Peyer's patch (tissue), 4 donors: ENCODE results near the gene NUPR2. TPM values are rescaled to one million over a fixed set of nuclear protein-coding genes. Genes with fewer than 3 reads are reported as not detected.
"Not testable (repeated sequence)": the region's sequence is repeated elsewhere in the genome, so short reads cannot be mapped to it uniquely, and the experiment has no call there.

Source experiments
- DNase-seq, 3 donors: peaks; one replicate each; pipeline ENCODE4 v3.0.0-alpha.2; 2017 to 2019
- H3K27ac ChIP-seq, 4 donors: fragments of 200-600 bp; sonication (generic); one replicate each; pipeline ENCODE4 v1.5.1; 2016 to 2019
- H3K27me3 ChIP-seq, 2 donors: fragments of 200-600 bp; sonication (generic); one replicate each; pipeline ENCODE4 v1.5.1; 2019
- H3K36me3 ChIP-seq, 3 donors: fragments of 200-600 bp; sonication (generic); one replicate each; pipeline ENCODE4 v1.5.1; 2016 to 2019
- H3K4me1 ChIP-seq, 4 donors: fragments of 200-600 bp; sonication (generic); one replicate each; pipeline ENCODE4 v1.5.1; 2016 to 2019
- H3K4me3 ChIP-seq, 4 donors: fragments of 200-600 bp; sonication (generic); 1 replicate in 3 of 4; 2 replicates in 1 of 4; pipeline ENCODE4 v1.5.1; 2016 to 2019; ENCODE audit warnings: mild to moderate bottlenecking in 1 of 4
- H3K9me3 ChIP-seq, 4 donors: fragments of 200-600 bp; sonication (generic); one replicate each; pipeline ENCODE4 v1.5.1; 2016 to 2019; ENCODE audit warnings: mild to moderate bottlenecking in 1 of 4
- POLR2A ChIP-seq, 2 donors: fragments of 450-650 bp; IDR thresholded peaks; one replicate each; pipeline ENCODE4 v1.5.1; 2017; ENCODE audit warnings: antibody characterized with exemption in 2 of 2, mild to moderate bottlenecking in 2 of 2, moderate library complexity in 2 of 2
- total RNA-seq, 4 donors: library from RNA; depleted of rRNA; stranded (reverse); fragments of >200 nt; gene quantifications; one replicate each; pipeline ENCODE4 v1.1.0, GENCODE V29; 2016
- TF ChIP-seq, protein P1 (sequence below), 6 experiments: fragments of 450-650 bp in 4 of 6; fragments of 200-600 bp in 2 of 6; sonication (generic) in 1 of 6; IDR thresholded peaks; one replicate each; pipeline ENCODE4 v1.5.1; 2017 to 2019; ENCODE audit warnings: antibody characterized with exemption in 6 of 6, mild to moderate bottlenecking in 3 of 6, moderate library complexity in 1 of 6

NUPR2 gene
- total RNA-seq, 4 donors from 2014 or later = not detected

DNA sequence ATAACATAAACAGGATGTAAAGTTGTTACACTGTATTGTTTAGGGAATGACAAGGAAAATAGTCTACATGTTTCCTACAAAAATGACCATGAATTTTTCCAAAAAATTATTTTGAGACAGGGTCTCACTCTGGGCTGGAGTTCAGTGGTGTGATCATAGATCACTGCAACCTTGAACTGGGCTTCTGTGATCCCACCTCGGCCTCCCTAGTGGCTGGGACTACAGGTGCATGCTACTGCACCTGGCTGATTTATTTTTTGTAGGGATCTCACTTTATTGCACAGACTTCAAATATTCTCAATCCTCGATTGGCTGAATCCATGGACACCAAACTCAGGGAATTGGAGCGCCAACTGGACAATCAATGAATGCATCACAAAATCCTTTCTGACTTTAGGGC lies 16.6 kb downstream of the NUPR2 start:
- TF ChIP-seq, protein P1, sequence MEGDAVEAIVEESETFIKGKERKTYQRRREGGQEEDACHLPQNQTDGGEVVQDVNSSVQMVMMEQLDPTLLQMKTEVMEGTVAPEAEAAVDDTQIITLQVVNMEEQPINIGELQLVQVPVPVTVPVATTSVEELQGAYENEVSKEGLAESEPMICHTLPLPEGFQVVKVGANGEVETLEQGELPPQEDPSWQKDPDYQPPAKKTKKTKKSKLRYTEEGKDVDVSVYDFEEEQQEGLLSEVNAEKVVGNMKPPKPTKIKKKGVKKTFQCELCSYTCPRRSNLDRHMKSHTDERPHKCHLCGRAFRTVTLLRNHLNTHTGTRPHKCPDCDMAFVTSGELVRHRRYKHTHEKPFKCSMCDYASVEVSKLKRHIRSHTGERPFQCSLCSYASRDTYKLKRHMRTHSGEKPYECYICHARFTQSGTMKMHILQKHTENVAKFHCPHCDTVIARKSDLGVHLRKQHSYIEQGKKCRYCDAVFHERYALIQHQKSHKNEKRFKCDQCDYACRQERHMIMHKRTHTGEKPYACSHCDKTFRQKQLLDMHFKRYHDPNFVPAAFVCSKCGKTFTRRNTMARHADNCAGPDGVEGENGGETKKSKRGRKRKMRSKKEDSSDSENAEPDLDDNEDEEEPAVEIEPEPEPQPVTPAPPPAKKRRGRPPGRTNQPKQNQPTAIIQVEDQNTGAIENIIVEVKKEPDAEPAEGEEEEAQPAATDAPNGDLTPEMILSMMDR (IDR thresholded peaks at IDR 0.05) = no peak
- TF ChIP-seq POLR2A (IDR thresholded peaks at IDR 0.05) = no peak
- Histone ChIP-seq H3K4me1 (peaks cover 0 to 1% (median 0%) of the 10 kb centered on the region in 4 donors), H3K9me3 (no peaks in the 10 kb centered on the region), H3K27ac (no peak overlapping the region), H3K4me3 (no peak overlapping the region), H3K27me3 (no peaks in the 10 kb centered on the region), H3K36me3 (peaks cover 0 to 49% (median 0%) of the 10 kb centered on the region in 3 donors)
- DNase-seq = no peak

DNA sequence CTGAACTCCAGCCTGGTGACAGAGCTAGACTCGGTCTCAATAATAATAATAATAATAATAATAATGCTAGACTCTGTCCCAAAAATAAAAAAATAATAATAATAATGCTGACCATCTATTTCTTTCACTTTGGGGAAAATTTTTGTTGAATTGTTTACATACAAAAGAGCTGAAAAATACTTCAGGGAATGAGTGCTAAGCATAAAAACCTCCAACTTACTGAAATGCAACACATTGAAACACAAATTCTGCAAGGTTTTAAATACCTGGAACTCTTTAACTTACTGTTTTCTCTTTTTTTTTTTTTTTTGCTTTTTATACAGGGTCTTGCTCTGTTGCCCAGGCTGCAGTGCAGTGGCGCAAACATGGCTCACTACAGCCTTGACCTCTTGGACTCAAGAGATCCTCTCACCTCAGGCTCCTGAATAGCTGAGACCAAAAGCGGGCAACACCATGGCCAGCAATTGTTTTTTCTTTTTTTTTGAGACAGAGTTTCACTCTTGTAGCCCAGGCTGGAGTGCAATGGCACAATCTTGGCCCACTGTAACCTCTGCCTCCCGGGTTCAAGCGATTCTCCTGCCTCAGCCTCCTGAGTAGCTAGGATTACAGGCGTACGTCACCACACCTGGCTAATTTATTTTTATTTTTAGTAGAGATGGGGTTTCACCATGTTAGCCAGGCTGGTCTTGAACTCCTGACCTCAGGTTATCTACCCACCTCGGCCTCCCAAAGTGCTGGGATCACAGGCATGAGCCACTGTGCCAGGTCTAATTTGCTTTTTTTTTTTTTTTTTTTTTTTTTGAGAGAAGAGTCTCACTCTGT lies 17.8 kb downstream of the NUPR2 start:
- H3K4me3 ChIP-seq, DNase-seq, H3K9me3 ChIP-seq, H3K27me3 ChIP-seq, H3K27ac ChIP-seq, H3K4me1 ChIP-seq: not testable (repeated sequence)
- H3K36me3 ChIP-seq = peaks cover 0 to 39% (median 0%) of the 10 kb centered on the region in 3 donors

DNA sequence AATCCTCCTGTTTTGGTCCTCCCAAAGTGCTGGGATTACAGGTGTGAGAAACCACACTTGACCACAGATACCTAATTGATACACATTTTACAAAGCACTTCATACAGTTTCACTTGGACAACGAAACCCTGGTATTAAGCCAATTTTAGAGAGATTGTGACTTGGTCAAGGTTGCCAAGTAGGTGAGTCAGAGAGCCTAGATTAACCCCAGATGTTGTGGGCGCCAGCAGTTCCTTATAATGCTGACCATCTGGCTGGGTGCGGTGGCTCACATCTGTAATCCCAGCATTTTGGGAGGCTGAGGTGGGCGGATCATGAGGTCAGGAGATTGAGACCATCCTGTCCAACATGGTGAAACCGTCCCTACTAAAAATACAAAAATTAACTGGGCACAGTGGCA lies 18.5 kb downstream of the NUPR2 start:
- Histone ChIP-seq H3K4me3 (no peak overlapping the region), H3K27ac (no peak overlapping the region), H3K36me3 (peaks cover 0 to 32% (median 0%) of the 10 kb centered on the region in 3 donors), H3K27me3 (no peaks in the 10 kb centered on the region), H3K9me3 (no peaks in the 10 kb centered on the region), H3K4me1 (peaks cover 0 to 5% (median 0%) of the 10 kb centered on the region in 4 donors)
- DNase-seq = no peak
- TF ChIP-seq, protein P1 (IDR thresholded peaks at IDR 0.05) = no peak
- no peak for TF ChIP-seq POLR2A (IDR thresholded peaks at IDR 0.05)

DNA sequence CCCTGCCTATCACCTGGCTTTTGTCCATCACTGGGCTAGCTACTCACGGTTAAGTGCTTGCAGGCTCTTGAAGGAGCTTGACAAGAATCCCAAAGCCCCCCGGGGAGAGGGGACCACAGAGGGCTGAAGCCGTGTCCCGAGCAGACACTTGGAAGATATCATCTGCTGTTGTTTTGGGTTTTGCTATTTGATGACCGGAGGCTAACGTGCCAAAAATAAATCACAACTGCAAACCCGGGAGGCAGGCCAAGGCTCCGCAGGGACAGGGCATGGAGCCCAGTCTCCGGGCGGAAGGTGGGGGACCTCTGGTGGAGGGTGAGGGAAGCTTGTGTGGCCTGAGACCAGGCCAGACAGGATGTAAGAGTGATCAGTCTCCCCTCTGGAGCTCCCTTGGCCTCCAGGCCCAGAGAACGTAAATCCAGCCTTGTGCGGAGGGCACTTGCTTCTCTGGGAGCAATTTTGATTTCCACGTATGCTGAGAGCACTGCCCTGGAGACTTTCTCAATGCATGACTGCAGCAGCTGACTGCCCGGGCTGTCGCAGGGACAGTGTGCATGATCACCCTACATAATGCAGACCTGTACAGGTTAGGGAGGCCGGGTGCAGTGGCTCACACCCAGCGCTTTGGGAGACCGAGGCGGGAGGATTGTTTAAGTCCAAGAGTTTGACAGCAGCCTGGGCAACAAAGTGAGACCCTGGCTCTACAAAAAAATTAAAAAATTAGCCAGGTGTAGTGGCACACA lies 23.3 kb downstream of the NUPR2 start, which contains the start of gene PHKG1:
TSS of gene PHKG1 (minus strand) at position 164 of the 743 bp plus-strand sequence. CDS start 4,011 bp downstream, outside the sequence.
- Histone ChIP-seq H3K9me3 (no peaks in the 10 kb centered on the region), H3K4me1 (peaks cover 0 to 14% (median 0%) of the 10 kb centered on the region in 4 donors), H3K36me3 (no peaks in the 10 kb centered on the region), H3K4me3 (peak within 1 kb of the TSS in 1 of 4 donors; percentile 13), H3K27ac (peak within 1 kb of the TSS; percentile 1 to 67 (median 28)), H3K27me3 (no peaks in the 10 kb centered on the region)
- peak in 2 of 3 donors; percentile 60 to 64 for DNase-seq
- TF ChIP-seq, protein P1 (IDR thresholded peaks at IDR 0.05) = peak in 3 of 6 experiments; percentile 12 to 20 (median 15)
- no peak for TF ChIP-seq POLR2A (IDR thresholded peaks at IDR 0.05)

DNA sequence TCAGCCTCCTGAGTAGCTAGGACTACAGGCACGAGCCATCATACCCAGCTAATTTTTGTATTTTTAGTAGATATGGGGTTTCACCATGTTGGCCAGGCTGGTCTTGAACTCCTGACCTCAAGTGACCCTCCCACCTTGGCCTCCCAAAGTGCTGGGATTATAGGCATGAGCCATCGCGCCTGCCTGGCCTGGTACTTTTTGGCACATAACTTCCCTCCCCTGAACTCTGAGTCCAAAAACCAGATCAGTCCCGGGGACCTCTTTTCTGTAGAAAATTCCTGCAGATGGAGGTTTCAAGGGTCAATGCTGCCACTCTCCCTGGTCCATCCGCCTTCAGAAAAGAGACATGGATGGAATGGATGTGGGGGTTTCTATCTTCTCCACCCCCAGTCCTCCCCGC lies 23.8 kb downstream of the NUPR2 start:
- Histone ChIP-seq H3K4me3 (peak overlapping the region in 1 of 4 donors; percentile 13), H3K27ac (peak overlapping the region in 3 of 4 donors; percentile 22 to 67 (median 35))

DNA sequence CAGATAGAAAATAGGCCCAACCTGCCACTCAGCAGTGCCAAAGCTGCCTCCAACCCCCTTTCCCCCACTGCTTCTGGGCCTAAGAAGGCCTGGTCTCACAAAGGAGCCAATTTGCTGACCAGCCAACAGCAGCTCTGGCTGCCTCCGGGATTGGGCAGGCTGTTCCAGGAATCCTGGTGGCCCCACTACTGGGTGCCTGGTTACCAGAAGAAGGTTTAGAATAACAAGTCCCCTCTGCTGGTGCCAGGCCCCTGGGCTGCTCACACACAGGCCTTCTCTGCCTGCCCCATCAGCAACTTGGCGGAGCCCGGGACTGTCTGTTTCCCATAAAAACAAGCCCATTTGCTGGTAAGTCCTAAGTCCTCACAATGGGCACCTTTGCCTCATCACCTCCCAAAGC lies 24.6 kb downstream of the NUPR2 start:
- Histone ChIP-seq H3K9me3 (no peaks in the 10 kb centered on the region), H3K36me3 (peaks cover 0 to 6% (median 0%) of the 10 kb centered on the region in 3 donors), H3K27ac (peak overlapping the region in 3 of 4 donors; percentile 1 to 67 (median 22)), H3K4me1 (peaks cover 0 to 14% (median 0%) of the 10 kb centered on the region in 4 donors), H3K4me3 (no peak overlapping the region), H3K27me3 (no peaks in the 10 kb centered on the region)
- TF ChIP-seq, protein P1 (IDR thresholded peaks at IDR 0.05) = no peak
- TF ChIP-seq POLR2A (IDR thresholded peaks at IDR 0.05) = no peak
- DNase-seq = no peak

More for the DNA sequence above, 23.8 kb downstream of the NUPR2 start:
- not testable (repeated sequence) for DNase-seq, H3K9me3 ChIP-seq, H3K27me3 ChIP-seq, H3K36me3 ChIP-seq
- H3K4me1 ChIP-seq = peaks cover 0 to 14% (median 0%) of the 10 kb centered on the region in 4 donors
